Duodenal mucosa (tissue), 2 donors: ENCODE data around the gene RAPGEF1.

Experiments used
- H3K27ac ChIP-seq: one replicate; pipeline ENCODE4 v1.7.0; 2013; ENCODE audit warnings: low read depth, low read length
- H3K27me3 ChIP-seq, 2 donors: one replicate each; pipeline ENCODE4 v1.7.0; 2013; ENCODE audit warnings: low read length in 2 of 2, control low read depth in 1 of 2; ENCODE audit not compliant: insufficient read depth in 2 of 2, control insufficient read depth in 1 of 2
- H3K36me3 ChIP-seq, 2 donors: one replicate each; pipeline ENCODE4 v1.7.0; 2013; ENCODE audit warnings: low read length in 2 of 2, control low read depth in 1 of 2; ENCODE audit not compliant: insufficient read depth in 2 of 2, control insufficient read depth in 1 of 2
- H3K4me1 ChIP-seq, 2 donors: one replicate each; pipeline ENCODE4 v1.7.0; 2013; ENCODE audit warnings: low read length in 2 of 2, control low read depth in 1 of 2; ENCODE audit not compliant: insufficient read depth in 2 of 2, control insufficient read depth in 1 of 2
- H3K4me3 ChIP-seq, 2 donors: one replicate each; pipeline ENCODE4 v1.7.0; 2013; ENCODE audit warnings: low read length in 2 of 2, low read depth in 1 of 2
- H3K9ac ChIP-seq, 2 donors: one replicate each; pipeline ENCODE4 v1.7.0; 2013; ENCODE audit warnings: low read length in 2 of 2, low read depth in 1 of 2
- H3K9me3 ChIP-seq, 2 donors: one replicate each; pipeline ENCODE4 v1.7.0; 2013; ENCODE audit warnings: low read length in 2 of 2, control low read depth in 1 of 2; ENCODE audit not compliant: control insufficient read depth in 1 of 2

RAPGEF1 gene

DNA sequence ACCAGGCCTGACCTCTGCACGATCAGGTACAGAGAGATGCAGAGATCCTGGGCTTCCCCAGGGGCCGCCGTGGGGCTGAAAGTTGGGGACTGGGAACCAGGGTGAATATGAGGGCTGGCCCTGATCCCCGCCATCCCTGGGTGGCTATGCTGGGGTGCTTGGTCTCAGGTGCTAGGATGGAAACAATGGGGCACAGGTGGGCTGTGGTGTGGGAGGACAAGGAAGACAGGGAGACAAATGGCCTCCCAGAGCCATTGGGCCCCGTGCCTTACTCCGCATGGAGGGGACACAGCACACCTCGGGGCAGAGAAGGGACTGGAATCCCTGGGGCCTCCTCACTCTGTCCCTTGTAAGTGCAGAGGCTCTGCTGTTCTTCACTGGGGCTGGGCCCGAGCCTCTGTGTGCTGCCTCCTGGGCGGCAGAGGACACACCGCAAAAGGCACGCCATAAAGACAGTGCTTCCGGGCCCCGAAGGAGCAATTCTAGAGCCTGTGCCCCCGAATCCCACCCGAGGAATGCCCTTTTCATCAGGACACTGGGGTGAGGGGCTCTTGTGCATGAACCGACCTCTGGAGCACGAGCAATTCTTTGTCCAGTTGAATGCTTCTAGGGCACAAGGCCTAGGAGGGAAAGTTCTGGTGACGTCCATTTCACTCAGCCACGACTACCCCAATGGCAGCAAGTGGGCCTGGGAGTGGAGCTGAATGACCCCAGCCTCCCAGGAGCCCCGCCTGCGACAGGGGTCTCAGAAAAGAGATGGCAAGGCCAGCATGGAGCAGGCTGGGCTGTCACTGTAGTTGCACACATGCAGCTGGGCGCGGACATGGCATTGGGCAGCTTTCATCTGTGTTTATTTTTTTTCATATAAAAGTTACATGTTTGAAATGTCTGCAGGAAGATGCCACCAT, 163.7 kb downstream of the RAPGEF1 start:
- H3K4me1 ChIP-seq, result no peaks in the 10 kb centered on the region
- no peak overlapping the region for H3K4me3 ChIP-seq
- H3K27me3 ChIP-seq, result no peaks in the 10 kb centered on the region
- no peaks in the 10 kb centered on the region for H3K9me3 ChIP-seq
- H3K9ac ChIP-seq, result no peak overlapping the region
- H3K36me3 ChIP-seq, result peaks cover 18 to 56% of the 10 kb centered on the region in 2 donors
- H3K27ac ChIP-seq, result no peak overlapping the region

- no peaks in the 10 kb centered on the region for H3K9me3 ChIP-seq
- H3K27ac ChIP-seq, result no peak overlapping the region
- H3K9ac ChIP-seq, result no peak overlapping the region
- no peaks in the 10 kb centered on the region for H3K27me3 ChIP-seq
- no peak overlapping the region for H3K4me3 ChIP-seq
- no peaks in the 10 kb centered on the region for H3K4me1 ChIP-seq
- peaks cover 16 to 51% of the 10 kb centered on the region in 2 donors for H3K36me3 ChIP-seq
Measured at GRCh38 chr9:131574730-131575640, 164.9 kb downstream of the RAPGEF1 start.

DNA sequence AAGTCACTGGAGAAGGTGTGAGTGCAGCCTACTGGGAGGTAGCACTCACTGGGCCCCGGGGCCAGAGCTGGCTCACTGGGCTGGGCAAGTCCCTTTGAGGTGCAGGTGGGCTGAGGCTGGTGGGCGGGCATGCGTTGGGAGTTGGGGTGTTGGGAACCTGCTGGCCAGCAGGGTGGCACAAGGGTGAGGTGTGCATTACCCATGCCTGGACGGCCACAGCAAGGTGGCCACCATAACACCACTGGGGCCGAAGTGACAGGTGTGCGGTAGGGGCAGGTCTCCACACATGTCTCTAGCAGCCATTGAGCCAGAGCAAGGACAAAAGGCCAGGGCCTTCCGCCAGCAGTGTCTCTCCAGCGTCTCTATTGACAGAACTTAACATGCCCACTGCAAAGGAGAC, 172.0 kb downstream of the RAPGEF1 start:
- Histone ChIP-seq H3K27me3 (no peaks in the 10 kb centered on the region), H3K27ac (no peak overlapping the region)

GRCh38 chr9:131566158-131566557, 173.7 kb downstream of the RAPGEF1 start:
- Histone ChIP-seq H3K9me3 (no peaks in the 10 kb centered on the region), H3K4me3 (no peak overlapping the region), H3K27ac (no peak overlapping the region), H3K27me3 (no peaks in the 10 kb centered on the region), H3K36me3 (peaks cover 0 to 9% of the 10 kb centered on the region in 2 donors), H3K9ac (no peak overlapping the region), H3K4me1 (no peaks in the 10 kb centered on the region)

More for the DNA sequence above, 172.0 kb downstream of the RAPGEF1 start:
- peaks cover 3 to 10% of the 10 kb centered on the region in 2 donors for H3K36me3 ChIP-seq
- H3K4me3 ChIP-seq, result no peak overlapping the region
- H3K9me3 ChIP-seq, result no peaks in the 10 kb centered on the region
- H3K4me1 ChIP-seq, result no peaks in the 10 kb centered on the region
- no peak overlapping the region for H3K9ac ChIP-seq

GRCh38 chr9:131565369-131565768, 174.5 kb downstream of the RAPGEF1 start:
- H3K9me3 ChIP-seq, result no peaks in the 10 kb centered on the region
- H3K4me1 ChIP-seq, result no peaks in the 10 kb centered on the region
- H3K4me3 ChIP-seq, result no peak overlapping the region
- no peak overlapping the region for H3K27ac ChIP-seq
- no peaks in the 10 kb centered on the region for H3K27me3 ChIP-seq
- peaks cover 0 to 7% of the 10 kb centered on the region in 2 donors for H3K36me3 ChIP-seq
- H3K9ac ChIP-seq, result no peak overlapping the region

DNA sequence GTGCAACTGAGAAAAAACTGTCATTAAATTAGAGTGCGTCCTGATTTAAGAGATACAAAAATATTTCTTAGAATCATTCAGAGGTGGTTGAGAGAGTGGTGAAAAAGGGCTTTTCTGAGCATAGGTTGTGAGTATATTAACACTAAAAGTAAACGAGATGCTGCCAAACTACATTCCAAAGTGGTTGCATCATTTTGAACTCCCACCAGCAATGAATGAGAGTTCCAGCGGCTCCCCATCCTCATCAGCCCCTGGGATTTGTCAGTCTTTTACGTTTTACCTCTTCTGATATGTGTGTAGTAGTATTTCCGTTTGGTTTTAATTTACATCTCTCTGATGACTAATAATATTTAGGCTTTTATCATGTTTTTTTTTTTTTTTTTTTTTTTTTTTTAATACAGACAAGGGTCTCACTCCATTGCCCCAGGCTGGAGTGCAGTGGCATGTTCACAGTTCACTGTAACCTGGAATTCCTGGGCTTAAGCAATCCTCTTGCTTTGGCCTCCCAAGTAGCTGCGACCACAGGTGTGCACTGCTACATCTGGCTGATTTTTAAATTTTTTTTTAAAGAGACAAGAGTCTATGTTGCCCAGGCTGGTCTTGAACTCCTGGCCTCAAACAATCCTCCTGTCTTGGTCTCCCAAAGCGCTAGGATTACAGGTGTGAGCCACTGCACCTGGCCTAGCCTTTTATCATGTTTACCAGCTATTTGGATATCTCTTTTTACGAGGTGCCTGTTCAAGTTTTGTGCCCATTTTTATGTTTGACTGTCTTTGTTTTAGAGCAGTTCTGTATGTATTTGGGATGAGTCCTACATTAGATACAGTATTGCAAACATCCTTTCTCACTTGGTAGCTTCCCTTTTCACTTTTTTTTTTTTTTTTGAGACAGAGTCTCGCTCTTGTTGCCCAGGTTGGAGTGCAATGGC, 177.6 kb downstream of the RAPGEF1 start:
- no peaks in the 10 kb centered on the region for H3K4me1 ChIP-seq
- H3K27me3 ChIP-seq, result no peaks in the 10 kb centered on the region
- H3K4me3 ChIP-seq, result no peak overlapping the region
- no peaks in the 10 kb centered on the region for H3K9me3 ChIP-seq
- H3K27ac ChIP-seq, result no peak overlapping the region
- no peak overlapping the region for H3K9ac ChIP-seq
- H3K36me3 ChIP-seq, result no peaks in the 10 kb centered on the region

DNA sequence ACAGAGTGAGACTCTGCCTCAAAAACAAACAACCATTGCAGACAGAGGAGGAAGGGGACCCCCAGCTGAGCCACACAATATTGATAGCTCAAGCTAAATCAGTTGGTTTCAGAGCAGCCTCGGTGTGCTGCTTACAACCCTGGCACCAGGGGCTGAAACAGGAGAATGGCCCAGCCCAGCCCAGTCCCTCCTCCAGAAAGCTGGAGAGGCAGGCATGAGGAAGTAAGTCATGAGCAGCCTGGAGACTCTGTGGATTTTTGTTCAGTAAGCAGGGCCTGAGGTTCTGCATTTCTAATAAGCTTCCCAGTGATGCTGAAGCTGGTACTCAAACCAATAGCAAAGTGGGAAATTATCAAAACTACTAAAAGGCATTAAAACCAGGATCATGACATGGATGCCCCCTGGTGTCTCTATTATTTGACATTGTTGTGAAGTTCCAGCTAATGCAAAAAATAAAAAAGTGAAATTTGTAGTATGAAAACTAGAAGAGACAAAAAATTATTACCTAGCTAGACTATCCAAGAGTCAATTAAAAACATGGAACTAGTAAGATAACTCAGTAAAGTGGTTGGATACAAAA, 180.4 kb downstream of the RAPGEF1 start:
- Histone ChIP-seq H3K4me3 (no peak overlapping the region), H3K4me1 (no peaks in the 10 kb centered on the region), H3K27me3 (peaks cover 0 to 4% of the 10 kb centered on the region in 2 donors), H3K27ac (no peak overlapping the region), H3K9me3 (no peaks in the 10 kb centered on the region), H3K9ac (no peak overlapping the region), H3K36me3 (no peaks in the 10 kb centered on the region)

DNA sequence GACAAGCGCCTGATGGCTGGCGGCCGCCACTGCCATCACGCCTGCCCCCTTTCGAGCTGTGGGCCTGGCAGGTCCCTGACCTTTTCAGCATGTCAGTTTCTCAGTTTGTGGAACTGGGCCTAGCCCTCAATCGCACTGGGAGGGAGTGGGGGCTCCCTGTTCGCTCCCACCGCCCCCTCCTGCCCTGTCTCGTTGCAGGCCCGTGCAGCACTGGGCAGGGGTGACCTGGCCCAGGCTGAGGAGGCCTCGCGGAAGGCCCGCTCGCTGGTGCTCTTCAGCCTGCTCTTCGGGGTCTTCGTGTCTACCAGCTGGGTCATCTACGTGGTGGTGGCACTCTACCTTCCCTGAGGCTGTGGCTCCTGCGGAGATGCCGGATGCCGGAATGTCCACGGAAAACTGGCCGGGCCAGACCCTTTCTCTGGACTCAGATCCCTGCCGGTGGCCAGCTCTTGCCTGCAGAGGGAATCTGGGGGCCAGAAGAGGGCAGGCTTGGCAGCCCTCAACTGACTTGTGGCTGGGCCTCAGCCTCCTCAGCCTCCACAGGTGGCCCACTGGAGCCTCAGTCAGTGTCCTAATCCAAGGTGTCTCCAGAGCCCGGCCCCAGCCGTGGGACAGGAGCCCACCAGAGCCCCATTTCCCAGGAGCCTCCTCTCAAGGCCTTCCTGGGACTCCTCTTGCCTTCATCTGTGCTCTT, 181.9 kb downstream of the RAPGEF1 start:
- H3K27me3 ChIP-seq, result peaks cover 0 to 13% of the 10 kb centered on the region in 2 donors
- no peaks in the 10 kb centered on the region for H3K4me1 ChIP-seq
- no peak overlapping the region for H3K4me3 ChIP-seq
- no peaks in the 10 kb centered on the region for H3K9me3 ChIP-seq
- no peak overlapping the region for H3K27ac ChIP-seq
- H3K9ac ChIP-seq, result no peak overlapping the region
- H3K36me3 ChIP-seq, result no peaks in the 10 kb centered on the region
